ENCODE results near the gene CCDC13. TPM values are rescaled to one million over a fixed set of nuclear protein-coding genes. Genes with fewer than 3 reads are reported as not detected.

Gene CCDC13
- total RNA-seq, 1 donor from 2014 or later = 1.3 TPM

DNA sequence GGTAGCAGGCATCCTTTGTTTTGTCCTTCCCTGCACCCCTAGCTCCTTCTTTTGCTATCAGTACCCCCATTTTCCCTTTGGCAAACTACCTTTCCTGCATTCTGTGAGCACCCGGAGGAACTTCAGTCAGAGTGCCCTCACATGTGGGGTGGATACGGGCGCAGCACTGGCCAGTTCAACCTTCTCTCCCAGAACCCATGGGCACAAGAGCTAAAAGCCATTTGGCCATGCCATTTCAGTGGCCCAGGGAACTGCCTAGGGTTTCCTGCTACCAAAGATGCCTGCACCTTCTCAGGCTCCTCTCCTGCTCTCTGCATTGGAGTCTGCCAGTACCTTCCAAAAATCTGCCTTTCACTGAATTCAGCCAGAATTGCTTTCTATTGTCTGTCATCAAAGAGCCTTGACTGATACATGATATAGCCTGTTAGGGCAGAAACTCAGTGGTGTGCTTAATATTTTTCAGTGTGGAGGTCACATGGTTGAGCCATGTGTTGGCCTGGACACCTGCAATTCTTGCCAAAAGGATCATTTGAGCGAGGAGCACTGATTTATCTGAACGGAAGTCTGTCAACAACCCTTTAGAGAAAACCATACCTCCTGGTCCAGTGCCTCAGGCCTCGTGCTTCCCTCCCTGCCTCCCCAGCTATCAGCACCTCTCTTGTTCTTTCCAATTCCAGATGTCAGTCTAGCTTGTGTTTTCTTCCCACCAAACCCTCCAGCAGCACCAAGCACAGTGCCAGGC lies 43.5 kb downstream of the CCDC13 start:
- H3K79me2 ChIP-seq (ENCODE audit: insufficient read depth, low read length) = no peaks in the 10 kb centered on the region
- no peaks in the 10 kb centered on the region for H3K4me1 ChIP-seq (ENCODE audit: insufficient read depth, low read length)
- Mint-ChIP-seq H3K9me3 (ENCODE audit: unreplicated experiment) (peaks cover 2% of the 10 kb centered on the region), H3K27me3 (ENCODE audit: low read depth, unreplicated experiment) (peaks cover 14% of the 10 kb centered on the region), H3K4me3 (ENCODE audit: unreplicated experiment) (no peak overlapping the region), H3K36me3 (ENCODE audit: low read depth, unreplicated experiment) (no peaks in the 10 kb centered on the region), H3K4me1 (ENCODE audit: low read depth, unreplicated experiment) (no peaks in the 10 kb centered on the region), H3K27ac (ENCODE audit: unreplicated experiment) (no peak overlapping the region)
- peaks cover 5% of the 10 kb centered on the region for H3K9me3 ChIP-seq (ENCODE audit: insufficient read depth, low read depth, low read length)
- H3K36me3 ChIP-seq (ENCODE audit: insufficient read depth, low read length) = no peaks in the 10 kb centered on the region
- FAIRE-seq (no peak), DNase-seq (ENCODE audit: low read depth) (no peak)
- no peak overlapping the region for H2AFZ ChIP-seq (ENCODE audit: low read depth, low read length)
- no peak overlapping the region for H3K27ac ChIP-seq (ENCODE audit: low read depth, low read length)
- H3K9ac ChIP-seq (ENCODE audit: low read length) = no peak overlapping the region
- H3K4me3 ChIP-seq (ENCODE audit: insufficient read depth, low read depth, low read length) = no peak overlapping the region
- no peaks in the 10 kb centered on the region for H3K27me3 ChIP-seq (ENCODE audit: insufficient read depth, low read length)
- TF ChIP-seq EZH2 (IDR thresholded peaks at IDR 0.05; ENCODE audit: insufficient read depth, low read length) = no peak
- no peak for TF ChIP-seq CTCF (IDR thresholded peaks at IDR 0.05; ENCODE audit: insufficient read depth, low read depth, low read length)
- no peaks in the 10 kb centered on the region for H4K20me1 ChIP-seq (ENCODE audit: insufficient read depth, low read length)
- H3K4me2 ChIP-seq (ENCODE audit: low read length) = no peak overlapping the region

DNA sequence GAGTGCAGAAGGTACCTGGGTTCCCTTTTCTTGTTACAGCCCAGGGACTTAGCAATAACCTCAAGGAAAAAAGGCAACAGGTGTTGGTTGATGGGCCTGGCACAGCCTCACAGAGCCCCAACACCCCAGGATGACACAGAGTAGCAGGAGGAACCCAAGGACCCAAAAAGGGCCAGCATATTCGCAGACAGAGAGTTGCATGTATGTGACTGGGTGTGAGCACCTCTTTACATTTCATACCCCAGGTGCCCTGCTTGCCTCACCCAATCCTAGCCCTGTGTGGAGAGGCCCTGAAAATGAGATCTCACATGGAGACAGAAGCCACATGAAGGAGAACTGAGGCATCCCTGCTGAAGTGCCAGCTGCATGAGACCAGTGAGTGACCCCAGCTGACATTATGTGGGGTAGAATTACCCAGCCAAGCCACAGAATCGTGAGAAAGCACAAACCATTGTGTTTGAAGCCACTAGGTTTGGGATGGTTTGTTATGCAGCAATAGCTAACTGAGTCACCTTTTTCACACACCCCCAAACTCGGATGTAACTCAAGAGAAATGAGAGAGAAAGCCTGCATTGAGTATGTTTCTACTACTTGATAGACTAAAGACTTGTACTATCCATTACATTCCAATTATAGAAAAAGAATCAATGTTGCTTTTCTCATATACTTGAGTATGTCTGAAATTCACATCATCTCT lies 44.2 kb downstream of the CCDC13 start:
- Mint-ChIP-seq H3K27ac (ENCODE audit: unreplicated experiment) (no peak overlapping the region), H3K4me3 (ENCODE audit: unreplicated experiment) (no peak overlapping the region), H3K9me3 (ENCODE audit: unreplicated experiment) (peaks cover 2% of the 10 kb centered on the region), H3K36me3 (ENCODE audit: low read depth, unreplicated experiment) (no peaks in the 10 kb centered on the region), H3K4me1 (ENCODE audit: low read depth, unreplicated experiment) (no peaks in the 10 kb centered on the region), H3K27me3 (ENCODE audit: low read depth, unreplicated experiment) (peaks cover 11% of the 10 kb centered on the region)
- DNase-seq (ENCODE audit: low read depth) = no peak
- Histone ChIP-seq H3K9me3 (ENCODE audit: insufficient read depth, low read depth, low read length) (peaks cover 5% of the 10 kb centered on the region), H3K79me2 (ENCODE audit: insufficient read depth, low read length) (no peaks in the 10 kb centered on the region), H2AFZ (ENCODE audit: low read depth, low read length) (no peak overlapping the region), H3K4me1 (ENCODE audit: insufficient read depth, low read length) (no peaks in the 10 kb centered on the region), H3K9ac (ENCODE audit: low read length) (no peak overlapping the region), H3K27me3 (ENCODE audit: insufficient read depth, low read length) (no peaks in the 10 kb centered on the region), H3K4me2 (ENCODE audit: low read length) (no peak overlapping the region), H4K20me1 (ENCODE audit: insufficient read depth, low read length) (no peaks in the 10 kb centered on the region), H3K36me3 (ENCODE audit: insufficient read depth, low read length) (no peaks in the 10 kb centered on the region), H3K27ac (ENCODE audit: low read depth, low read length) (no peak overlapping the region), H3K4me3 (ENCODE audit: insufficient read depth, low read depth, low read length) (no peak overlapping the region)
- FAIRE-seq = no peak
- TF ChIP-seq CTCF (IDR thresholded peaks at IDR 0.05; ENCODE audit: insufficient read depth, low read depth, low read length) (no peak), EZH2 (IDR thresholded peaks at IDR 0.05; ENCODE audit: insufficient read depth, low read length) (no peak)

DNA sequence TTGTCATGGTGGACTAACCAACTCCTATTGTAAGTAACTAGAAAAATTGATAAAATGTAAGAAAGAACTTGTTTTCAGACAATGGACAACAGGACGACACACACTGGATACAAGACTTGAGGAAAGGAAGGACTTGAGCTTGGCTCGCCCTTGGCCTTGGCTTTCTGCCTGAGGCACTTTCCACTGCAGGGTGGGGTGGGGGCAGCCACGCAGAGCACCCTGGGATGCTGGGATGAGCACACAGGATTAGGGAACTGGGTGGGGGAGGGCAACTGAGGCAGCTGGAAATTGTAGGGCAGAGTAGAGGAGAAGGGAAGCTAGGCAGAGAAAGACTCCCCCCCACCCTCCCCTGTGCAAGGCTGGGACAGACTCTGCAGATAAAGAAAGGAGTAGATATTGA lies 45.0 kb downstream of the CCDC13 start:
- DNase-seq (ENCODE audit: low read depth) (no peak), FAIRE-seq (no peak)
- Histone ChIP-seq H2AFZ (ENCODE audit: low read depth, low read length) (no peak overlapping the region), H3K36me3 (ENCODE audit: insufficient read depth, low read length) (no peaks in the 10 kb centered on the region), H3K27me3 (ENCODE audit: insufficient read depth, low read length) (no peaks in the 10 kb centered on the region), H3K9me3 (ENCODE audit: insufficient read depth, low read depth, low read length) (peaks cover 5% of the 10 kb centered on the region), H3K79me2 (ENCODE audit: insufficient read depth, low read length) (no peaks in the 10 kb centered on the region), H3K4me2 (ENCODE audit: low read length) (no peak overlapping the region), H3K9ac (ENCODE audit: low read length) (no peak overlapping the region), H3K4me3 (ENCODE audit: insufficient read depth, low read depth, low read length) (no peak overlapping the region), H4K20me1 (ENCODE audit: insufficient read depth, low read length) (no peaks in the 10 kb centered on the region), H3K27ac (ENCODE audit: low read depth, low read length) (no peak overlapping the region), H3K4me1 (ENCODE audit: insufficient read depth, low read length) (no peaks in the 10 kb centered on the region)
- Mint-ChIP-seq H3K9me3 (ENCODE audit: unreplicated experiment) (peaks cover 2% of the 10 kb centered on the region), H3K27me3 (ENCODE audit: low read depth, unreplicated experiment) (peaks cover 11% of the 10 kb centered on the region), H3K4me1 (ENCODE audit: low read depth, unreplicated experiment) (peaks cover 5% of the 10 kb centered on the region), H3K27ac (ENCODE audit: unreplicated experiment) (no peak overlapping the region), H3K36me3 (ENCODE audit: low read depth, unreplicated experiment) (no peaks in the 10 kb centered on the region), H3K4me3 (ENCODE audit: unreplicated experiment) (no peak overlapping the region)
- TF ChIP-seq CTCF (IDR thresholded peaks at IDR 0.05; ENCODE audit: insufficient read depth, low read depth, low read length) (no peak), EZH2 (IDR thresholded peaks at IDR 0.05; ENCODE audit: insufficient read depth, low read length) (no peak)
